GM18526 (cell line): ENCODE results near the gene TEKTIP1.

Source experiments
- POLR2A ChIP-seq: IDR thresholded peaks from 3 replicates; pipeline ENCODE4 v1.6.1; 2011; ENCODE audit not compliant: insufficient read length; ENCODE audit errors: extremely low read depth

Gene TEKTIP1

DNA sequence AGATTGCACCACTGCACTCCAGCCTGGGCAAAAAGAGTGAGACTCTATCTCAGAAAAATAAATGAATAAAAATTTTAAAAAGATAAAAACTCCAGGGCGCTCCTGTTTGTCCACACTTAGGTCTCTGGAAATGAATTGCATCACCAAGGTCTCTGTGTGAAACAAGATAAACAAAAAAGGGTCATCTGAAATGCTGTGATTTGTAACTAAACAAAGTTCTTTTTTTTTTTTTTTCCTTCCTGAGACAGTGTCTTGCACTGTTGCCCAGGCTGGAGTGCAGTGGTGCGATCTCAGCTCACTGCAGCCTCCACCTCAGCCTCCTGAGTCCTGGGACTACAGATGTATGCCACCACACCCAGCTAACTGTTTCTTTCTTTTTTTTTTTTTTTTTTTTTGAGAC lies 21.3 kb upstream of the TEKTIP1 start:
- no peak for TF ChIP-seq POLR2A

DNA sequence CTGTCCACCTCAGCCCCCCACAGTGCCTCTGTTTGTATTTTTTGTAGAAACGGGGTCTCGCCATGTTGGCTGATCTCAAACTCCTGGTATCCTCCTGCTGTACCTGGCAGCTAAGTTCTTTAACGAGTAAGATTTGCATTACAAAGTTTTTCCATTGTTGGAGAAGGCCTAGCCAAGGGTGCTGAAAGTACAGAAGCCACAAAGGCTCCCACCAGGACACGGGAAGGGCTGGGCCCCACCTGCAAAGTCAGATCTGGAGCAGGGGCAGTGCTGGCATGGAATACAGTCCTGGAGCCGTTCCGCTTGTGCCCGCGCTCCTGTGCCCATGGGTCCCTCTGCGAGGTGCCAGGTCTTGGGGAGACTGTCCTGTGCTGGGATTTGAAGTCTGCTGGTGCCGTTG lies 20.7 kb upstream of the TEKTIP1 start:
- no peak for TF ChIP-seq POLR2A

DNA sequence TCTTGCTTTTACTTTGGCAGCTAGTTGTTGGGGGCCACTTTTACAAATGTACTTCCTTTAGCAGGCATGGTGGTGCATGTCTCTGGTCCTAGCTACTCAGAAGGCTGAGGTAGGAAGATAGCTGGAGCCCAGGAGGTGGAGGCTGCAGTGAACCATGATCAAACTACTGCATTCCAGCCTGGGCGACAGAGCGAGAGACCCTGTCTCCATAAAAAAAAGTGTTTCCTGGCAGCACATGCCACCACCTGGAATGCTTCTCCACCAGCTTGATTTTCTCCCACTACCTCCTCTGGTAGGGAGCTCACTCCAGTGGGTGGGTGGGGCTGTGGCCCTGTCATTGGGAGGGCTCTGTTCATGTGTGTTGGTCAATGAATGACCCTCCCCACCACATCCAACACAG lies 20.3 kb upstream of the TEKTIP1 start:
- no peak for TF ChIP-seq POLR2A

DNA sequence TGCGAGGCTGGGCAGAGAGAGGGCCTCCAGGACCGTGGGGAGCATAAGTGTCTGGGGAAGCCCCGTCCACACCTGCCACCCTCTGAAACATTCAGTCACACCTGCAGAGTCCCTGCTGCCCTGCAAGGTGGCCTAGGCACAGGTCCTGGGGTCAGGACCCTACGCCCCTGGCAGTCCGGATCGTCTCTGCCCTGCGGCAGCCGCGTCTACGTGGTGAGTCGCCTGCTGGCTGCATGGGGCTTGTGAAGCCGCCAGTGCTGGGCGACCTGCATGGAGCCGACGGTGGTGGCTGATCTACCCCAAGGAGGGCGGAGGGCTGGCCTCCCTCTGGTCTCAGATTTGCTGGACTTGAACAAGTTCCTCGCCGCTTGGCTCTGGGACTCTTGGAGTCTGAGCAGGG lies 19.8 kb upstream of the TEKTIP1 start:
- no peak for TF ChIP-seq POLR2A

DNA sequence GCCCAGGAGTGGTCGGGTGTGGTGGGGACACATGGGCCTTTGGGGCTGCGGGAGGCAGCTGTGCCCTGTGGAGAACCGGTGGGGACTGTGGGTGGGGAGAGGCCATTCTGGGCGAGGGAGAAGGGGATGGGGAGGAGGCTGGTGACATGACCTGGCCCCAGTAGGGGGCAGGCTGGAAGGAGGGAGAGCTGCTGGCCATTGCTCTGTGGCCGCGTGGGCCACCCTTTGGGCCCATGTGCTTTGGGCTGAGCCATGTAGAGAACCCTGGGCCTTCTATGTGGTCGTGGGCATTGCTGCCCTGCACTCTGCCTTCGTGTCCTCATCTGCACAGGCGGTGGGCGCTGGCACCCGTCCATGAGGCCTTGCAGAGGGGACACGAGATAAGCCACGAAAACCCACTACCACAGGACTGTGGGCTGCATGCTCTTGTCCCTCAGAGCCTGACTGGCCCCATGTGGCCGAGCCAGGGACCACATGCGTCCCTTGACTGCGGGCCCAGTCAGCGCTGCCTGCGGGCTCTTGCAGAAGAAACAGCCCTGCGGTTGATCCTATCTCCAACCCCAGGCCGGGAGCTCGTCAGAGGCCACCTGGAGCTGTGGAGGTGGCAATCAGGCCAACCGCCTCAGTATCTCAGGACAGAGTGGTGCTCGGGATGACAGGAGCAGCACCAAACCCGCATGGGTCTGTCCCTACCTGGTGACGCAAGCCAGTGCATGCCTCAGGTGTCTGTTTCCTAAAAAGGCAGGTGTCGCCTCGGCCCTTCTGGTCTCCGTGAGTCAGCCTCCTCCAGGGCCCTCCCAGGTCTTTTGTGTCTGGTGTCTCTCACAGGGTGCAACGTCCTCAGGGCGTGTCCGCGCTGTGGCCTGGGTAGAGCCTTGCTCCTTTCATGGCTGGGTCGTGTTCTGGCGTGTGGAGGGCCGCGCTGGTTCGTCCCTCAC lies 18.5 kb upstream of the TEKTIP1 start:
- no peak for TF ChIP-seq POLR2A

DNA sequence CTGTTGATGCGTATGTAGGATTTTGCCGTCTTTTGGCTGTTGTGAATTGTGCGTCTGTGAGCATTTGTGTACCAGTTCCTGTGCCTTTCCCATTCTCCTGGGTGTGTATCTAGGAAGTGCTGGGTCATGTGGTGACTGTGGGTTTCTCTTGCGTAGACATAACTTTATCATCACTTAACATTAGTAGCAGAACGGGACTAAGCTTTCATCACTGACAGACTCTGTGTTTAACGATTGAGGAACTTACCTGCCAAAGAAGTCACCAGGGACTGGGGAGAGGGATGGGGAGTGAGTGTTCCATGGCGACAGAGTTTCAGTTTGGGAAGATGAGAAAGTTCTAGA lies 17.9 kb upstream of the TEKTIP1 start:
- TF ChIP-seq POLR2A, result no peak

DNA sequence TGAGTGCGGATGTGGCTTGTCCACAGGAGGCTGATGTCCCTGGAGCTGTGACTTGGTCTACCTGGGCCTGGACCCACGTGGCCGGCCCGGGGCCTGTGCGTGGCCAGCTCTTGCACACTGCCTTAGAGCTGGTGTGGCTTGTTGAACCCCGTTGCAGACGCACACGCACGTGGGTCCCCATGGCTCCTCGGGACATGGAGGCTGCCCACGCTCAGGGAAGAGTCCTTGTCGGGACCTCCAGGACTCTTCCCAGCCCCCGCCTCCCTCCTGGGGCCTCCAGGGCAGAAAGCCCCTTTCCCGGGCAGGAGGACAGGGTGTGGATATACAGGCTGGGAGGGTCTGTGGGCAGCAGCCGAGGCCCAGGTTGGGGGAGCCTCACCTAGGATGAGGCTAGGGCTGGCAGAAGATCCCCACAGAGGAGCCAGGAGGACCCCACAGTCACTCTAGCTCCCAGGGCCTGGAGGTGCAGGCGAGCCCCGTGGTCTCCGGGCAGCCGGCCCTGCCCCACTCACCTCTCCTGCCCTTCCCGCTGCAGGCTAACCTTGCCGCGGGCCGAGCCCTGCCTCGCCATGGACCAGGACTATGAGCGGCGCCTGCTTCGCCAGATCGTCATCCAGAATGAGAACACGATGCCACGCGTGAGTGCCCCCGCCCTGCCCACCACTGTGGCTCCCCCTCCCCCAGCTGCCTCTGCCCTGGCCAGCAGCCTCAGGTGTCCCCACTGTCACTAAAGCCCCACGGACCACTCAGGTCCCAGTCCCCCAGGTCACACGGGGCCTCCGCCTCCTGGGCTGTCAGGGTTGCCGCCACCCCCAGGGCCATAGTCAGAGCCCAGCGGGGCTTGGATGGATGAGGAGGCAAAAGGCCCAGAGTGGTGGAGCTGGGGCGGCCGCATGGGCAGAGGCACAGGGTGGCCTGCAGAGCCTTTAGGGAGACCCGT lies 16.3 kb upstream of the TEKTIP1 start:
- no peak for TF ChIP-seq POLR2A

DNA sequence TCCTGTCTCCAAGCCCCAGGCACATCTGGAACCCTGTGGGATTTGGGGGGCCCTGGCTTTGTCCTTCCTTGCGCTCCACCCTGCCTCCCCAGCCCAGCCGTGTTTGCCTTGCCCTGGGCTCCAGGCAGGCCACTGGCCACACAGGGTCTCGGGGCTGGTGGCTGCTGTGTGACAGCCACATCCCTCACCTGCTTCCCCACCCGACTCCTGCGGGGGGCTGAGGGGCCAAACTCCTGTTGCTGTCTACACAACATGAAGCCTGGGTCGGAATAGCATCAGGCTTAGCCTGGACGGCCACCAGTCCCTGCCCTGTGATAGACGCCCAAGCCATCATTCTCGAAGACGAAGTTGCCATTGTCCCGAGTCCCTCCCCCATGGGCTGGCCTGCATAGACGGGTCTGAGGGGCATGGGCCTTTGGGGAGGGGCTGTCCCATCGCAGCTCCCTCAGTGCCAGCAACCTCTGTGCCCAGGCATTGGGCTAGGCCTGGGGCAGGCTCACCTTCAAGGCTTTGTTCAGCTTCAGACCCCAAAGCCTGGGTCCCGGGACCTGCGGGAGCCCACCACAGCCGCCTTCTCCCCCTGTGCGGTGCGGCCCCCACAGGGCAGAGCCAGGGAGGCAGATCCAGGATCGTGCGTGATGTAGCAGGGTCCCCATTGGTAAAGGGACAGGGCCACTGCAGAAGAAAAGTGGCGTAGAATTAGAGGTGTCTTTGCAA lies 15.5 kb upstream of the TEKTIP1 start:
- TF ChIP-seq POLR2A, result no peak

DNA sequence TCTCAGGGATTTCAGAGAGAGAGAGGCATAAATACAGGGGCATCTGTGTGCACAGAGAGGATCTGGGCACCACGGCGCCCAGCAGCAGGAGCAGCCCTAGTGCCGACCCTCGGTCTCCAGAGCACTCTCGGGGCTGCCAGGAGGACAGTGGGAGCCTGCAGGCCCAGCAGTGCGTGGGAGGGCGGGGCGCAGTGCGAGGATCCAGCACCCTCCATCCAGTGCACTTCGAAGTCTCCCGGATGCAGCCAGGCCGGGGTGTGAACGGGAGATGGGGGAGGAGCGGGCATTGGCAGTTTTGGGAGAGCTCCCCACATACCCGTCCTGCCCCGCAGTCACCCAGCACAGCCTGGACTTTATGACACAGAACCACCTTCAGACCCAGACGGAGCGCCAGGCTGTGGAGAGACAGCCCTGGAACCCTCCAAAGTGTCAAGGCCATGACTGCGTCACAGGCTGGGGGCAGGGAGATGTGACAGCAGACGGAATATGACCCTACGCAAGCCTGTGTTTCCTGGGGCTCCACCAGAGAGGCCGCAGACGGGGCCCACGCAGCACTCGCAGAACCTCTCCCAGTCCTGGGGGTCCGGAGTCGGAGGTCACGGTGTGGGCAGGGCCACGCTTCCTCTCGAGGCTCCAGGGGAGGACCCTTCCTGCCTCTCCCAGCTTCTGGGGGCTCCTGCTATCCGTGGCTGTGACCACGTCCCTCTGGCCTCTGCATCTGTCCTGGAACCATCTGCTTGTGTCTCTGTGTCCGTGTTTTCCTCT lies 14.7 kb upstream of the TEKTIP1 start:
- no peak for TF ChIP-seq POLR2A

DNA sequence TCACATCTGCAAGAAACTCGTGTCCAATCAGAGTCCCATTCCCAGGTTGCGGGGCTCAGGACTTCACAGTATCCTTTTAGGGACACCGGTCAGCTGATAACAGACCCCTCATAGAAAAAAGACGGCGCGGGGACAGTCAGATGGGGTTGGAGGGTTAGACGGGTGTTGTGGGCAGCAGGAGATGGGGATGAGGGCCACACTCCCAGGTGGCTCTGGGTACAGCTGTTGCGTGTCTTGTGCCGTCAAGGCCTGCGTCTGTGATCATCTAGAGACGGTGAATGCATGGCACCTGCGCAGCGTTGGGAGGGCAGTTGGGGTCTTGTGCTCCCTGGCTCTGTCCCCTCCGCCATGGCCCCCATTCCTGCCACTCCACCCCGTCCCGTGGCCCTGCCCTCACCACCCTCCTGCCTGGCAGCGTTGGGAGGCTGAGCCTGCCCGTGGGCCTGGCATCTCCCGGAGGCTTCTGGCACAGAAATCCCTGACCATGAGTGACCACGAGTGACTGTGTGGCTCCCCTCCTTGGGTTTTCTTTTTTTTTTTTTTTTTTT lies 14.0 kb upstream of the TEKTIP1 start:
- TF ChIP-seq POLR2A, result no peak

DNA sequence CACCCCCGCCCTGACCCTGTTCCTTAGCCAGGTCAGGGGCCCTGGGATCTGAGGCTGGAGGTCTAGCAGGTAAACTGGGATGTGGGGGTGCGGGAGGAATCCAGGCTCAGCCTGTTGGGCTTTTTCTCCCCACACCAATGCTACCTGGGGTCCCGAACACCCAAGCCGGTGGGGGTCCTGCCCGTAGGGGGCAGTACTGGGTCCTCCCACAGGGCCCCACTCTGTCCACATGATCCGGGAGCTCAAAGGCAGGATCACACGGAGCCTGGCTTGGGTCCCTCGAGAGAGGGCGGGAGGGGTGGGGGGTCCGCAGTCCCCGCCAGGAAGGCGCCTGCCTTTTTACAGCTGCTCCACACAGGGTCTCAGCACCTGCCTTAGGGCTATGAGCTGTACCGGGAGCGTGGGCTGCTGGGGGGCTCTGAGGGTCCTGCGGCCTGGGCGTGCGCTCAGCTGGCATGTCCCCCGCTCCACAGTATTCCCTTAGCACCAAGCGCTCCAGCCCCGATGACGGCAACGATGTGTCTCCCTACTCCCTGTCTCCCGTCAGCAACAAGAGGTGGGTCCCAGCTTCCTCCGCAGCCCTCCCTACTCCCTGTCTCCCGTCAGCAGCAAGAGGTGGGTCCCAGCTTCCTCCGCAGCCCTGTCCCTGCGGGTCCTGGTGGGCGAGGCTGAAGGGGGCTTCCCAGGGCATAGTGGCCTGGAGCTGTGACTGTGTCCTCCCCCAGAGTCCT lies 12.3 kb upstream of the TEKTIP1 start:
- no peak for TF ChIP-seq POLR2A

DNA sequence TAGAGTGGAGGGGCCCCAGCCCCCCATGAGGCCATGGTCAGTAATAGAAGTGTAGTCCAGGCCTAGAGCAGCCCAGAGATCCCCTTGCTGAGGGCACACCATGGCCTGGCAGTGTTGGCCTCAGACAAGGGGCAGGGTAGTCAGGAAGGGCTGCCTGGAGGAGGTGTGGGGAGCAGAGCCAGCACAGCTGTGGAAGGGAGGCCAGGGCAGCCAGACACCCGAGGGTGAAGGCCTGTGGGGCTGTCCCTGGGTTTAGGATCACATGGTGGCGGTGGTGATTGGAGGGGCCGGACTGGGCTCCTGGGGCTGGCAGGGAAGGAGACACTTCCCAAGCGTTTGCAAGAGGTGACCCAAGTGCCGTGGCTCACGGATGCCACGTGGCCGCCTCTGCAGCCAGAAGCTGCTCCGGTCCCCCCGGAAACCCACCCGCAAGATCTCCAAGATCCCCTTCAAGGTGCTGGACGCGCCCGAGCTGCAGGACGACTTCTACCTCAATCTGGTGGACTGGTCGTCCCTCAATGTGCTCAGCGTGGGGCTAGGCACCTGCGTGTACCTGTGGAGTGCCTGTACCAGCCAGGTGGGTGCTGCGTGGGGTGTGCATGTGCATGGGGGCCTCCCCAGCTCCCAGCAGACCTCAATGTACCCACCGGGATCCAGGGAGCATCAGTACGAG lies 11.6 kb upstream of the TEKTIP1 start:
- TF ChIP-seq POLR2A, result no peak

DNA sequence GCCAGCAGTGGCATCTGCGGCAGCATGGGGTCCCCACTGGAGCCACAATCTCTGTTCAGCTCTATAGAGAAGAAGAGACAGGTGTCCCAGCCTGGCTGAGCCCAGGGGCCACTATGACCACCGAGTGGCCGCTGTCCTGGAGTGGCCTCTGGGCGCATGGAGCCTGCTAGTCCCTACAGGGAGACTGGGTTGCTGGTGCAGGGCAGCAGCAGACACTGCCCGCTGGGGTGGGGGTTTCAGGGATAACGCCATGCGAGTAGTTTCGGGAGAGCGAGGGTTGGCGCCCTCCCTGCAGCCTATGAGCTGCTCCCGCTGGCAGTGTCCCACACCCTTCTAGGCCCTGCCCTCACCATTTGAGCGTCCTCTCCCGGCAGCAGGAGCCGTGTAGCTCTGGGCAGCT lies 10.9 kb upstream of the TEKTIP1 start:
- no peak for TF ChIP-seq POLR2A

DNA sequence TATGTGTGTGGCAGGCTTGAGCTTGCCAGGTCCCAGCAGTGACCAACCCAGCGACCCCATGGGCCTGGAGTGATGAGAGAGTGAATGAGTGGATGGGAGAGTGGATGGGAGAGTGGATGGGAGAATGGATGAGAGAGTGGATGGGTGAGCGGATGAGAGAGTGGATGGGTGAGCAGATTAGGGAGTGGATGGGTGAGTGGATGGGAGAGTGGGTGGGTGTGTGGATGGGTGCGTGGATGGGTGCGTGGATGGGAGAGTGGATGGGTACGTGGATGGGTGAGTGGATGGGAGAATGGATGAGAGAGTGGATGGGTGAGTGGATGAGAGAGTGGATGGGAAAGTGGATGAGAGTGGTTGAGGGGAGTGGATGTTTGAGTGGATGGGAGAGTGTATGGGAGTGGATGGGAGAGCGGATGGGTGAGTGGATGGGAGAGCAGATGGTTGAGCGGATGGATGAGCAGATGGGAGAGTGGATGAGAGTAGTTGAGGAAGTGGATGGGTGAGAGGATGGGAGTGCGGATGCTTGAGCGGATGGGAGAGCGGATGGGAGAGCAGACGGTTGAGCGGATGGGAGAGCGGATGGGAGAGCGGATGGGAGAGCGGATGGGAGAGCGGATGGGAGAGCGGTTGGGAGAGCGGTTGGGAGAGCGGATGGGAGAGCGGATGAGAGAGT lies 10.3 kb upstream of the TEKTIP1 start:
- no peak for TF ChIP-seq POLR2A
